Measurements from ENCODE around the gene TRIO. TPM values are rescaled to one million over a fixed set of nuclear protein-coding genes. Genes with fewer than 3 reads are reported as not detected.

Gene TRIO
- total RNA-seq, 4 donors from 2014 or later: 290 to 370 (median 346) TPM

DNA sequence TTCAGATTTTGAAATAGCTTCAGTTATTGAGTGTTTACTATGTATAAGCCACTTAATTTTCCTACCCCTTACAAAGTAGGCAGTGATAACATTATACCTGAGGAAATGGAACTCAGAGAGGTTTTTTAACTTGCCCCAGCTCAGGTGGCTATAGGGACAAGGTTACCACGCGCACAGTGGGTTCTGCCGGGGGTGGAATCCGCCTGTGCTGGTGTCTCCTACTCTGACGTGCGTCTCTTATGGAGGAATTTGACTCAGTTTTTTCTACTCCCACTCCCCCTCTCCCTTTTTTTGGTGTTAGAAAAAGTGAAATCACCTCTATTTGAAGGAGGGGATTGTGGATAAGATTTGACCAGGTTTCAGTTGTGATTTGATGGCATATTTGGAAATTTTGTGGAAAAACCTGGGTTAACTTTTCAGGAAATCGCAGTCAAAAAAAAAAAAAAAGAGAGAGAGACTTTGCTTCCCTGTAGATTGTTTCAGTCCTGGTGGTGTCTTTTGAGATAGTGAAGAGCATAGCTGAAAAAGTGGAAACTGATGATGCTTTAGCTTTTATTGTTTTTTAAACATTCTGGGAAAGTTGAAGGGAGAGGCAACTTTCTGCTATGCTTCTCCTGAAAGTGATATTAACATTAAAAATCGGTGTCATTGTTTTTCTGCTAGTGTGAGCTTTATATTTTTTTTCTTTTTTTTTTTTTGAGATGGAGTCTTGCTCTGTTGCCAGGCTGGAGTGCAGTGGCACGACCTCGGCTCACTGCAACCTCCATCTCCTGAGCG, 15.9 kb downstream of the TRIO start:
- no peak overlapping the region for H3K27ac ChIP-seq
- peaks cover 0 to 2% (median 0%) of the 10 kb centered on the region in 4 donors for H3K9me3 ChIP-seq
- H3K4me1 ChIP-seq: peaks cover 0 to 46% (median 24%) of the 10 kb centered on the region in 4 donors
- no peak overlapping the region for H3K4me3 ChIP-seq
- 91 to 93% methylated on average over 11 of the region's 11 CpGs for WGBS, 2 donors
- TF ChIP-seq POLR2A (IDR thresholded peaks at IDR 0.05): no peak
- TF ChIP-seq EP300 (IDR thresholded peaks at IDR 0.05): no peak
- TF ChIP-seq, protein P1, sequence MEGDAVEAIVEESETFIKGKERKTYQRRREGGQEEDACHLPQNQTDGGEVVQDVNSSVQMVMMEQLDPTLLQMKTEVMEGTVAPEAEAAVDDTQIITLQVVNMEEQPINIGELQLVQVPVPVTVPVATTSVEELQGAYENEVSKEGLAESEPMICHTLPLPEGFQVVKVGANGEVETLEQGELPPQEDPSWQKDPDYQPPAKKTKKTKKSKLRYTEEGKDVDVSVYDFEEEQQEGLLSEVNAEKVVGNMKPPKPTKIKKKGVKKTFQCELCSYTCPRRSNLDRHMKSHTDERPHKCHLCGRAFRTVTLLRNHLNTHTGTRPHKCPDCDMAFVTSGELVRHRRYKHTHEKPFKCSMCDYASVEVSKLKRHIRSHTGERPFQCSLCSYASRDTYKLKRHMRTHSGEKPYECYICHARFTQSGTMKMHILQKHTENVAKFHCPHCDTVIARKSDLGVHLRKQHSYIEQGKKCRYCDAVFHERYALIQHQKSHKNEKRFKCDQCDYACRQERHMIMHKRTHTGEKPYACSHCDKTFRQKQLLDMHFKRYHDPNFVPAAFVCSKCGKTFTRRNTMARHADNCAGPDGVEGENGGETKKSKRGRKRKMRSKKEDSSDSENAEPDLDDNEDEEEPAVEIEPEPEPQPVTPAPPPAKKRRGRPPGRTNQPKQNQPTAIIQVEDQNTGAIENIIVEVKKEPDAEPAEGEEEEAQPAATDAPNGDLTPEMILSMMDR (IDR thresholded peaks at IDR 0.05): no peak
- no peaks in the 10 kb centered on the region for H3K36me3 ChIP-seq
- H3K27me3 ChIP-seq: no peaks in the 10 kb centered on the region
- DNase-seq (ENCODE audit: low spot score in 2 of 2): no peak

DNA sequence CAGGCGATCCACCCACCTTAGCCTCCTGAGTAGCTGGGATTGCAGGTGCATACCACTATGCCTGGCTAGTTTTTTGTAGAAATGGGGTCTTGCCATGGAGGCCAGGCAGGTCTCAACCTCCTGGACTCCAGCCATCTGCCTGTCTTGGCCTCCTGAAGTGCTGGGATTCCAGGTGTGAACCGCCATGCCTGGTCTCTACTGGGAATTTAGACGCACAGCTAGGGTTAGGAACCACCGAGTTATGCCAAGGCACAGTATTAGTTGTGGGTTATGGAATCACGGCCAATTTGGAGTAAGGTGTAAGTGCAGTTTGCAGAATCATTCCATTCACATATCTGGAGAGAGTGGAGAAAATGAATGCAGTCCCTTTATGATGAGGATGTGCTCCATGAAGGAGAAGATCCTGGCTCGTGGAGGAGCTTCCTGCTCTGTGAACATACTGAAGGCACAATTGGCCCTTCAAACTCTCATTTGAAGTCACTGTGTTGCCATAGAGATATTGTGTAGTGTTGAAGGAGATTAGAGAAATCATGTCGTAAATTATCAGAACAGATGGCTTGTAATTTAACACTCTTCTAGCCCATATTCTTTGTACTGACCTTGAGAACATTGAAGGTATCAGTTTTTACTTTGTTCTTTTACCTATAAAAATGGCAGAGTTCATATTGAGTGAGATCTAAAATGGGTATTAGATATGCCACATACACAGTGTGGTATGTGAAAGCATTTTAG, 18.8 kb downstream of the TRIO start:
- no peaks in the 10 kb centered on the region for H3K27me3 ChIP-seq
- 82 to 84% methylated on average over 7 of the region's 7 CpGs for WGBS, 2 donors
- DNase-seq (ENCODE audit: low spot score in 2 of 2): no peak
- peaks cover 0 to 7% (median 0%) of the 10 kb centered on the region in 4 donors for H3K9me3 ChIP-seq
- no peak overlapping the region for H3K27ac ChIP-seq
- H3K36me3 ChIP-seq: no peaks in the 10 kb centered on the region
- TF ChIP-seq POLR2A (IDR thresholded peaks at IDR 0.05): no peak
- H3K4me3 ChIP-seq: no peak overlapping the region
- H3K4me1 ChIP-seq: peaks cover 0 to 40% (median 9%) of the 10 kb centered on the region in 4 donors

DNA sequence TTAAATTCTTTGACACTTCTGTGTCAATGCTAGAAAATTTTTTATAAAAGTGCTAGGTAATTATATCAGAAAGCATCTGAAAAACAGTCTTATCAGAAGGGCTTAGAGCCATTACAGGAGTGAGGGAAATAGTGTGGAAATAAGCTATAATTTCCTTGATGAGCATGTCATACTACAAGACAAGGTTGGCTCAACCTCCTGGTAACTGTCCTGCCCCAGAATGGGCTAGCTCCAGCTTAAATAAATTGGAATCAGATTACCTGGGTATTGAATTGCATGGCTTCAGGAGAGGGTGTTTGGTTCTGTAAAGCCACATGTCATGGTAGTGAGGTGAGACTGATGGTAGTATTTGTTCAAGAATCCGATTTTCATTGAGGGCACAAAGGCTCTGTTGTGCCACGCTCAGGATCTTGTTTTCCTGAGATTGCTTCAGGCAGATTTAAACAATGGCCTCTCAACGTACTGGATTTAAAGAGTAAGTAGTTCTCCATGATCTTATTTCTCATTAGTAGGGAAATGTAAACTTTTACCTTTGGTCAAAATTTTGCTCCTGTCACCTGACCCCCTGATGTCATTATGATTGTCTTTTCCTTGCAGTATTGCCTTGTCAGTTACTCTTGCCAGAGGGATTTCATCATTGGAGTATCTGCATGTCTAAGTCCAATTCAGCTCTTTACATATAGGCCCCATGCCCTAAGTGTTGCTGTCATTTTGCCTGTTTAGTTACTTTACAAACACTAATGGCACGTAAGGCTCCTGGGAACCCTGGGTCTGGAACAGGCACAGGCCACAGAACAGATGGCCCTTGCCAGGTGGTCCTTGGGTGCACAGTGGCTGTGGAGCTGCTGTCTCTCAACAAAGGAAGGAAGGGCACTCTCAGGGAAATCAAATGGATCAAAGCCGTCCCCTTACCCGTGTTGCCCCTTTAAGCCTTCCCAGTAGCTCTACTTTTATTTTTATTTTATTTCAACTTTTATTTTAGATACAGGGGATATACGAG, 21.3 kb downstream of the TRIO start:
- Histone ChIP-seq H3K9me3 (peaks cover 0 to 7% (median 0%) of the 10 kb centered on the region in 4 donors), H3K4me3 (no peak overlapping the region), H3K27me3 (no peaks in the 10 kb centered on the region), H3K36me3 (no peaks in the 10 kb centered on the region), H3K4me1 (peaks cover 0 to 48% (median 6%) of the 10 kb centered on the region in 4 donors), H3K27ac (no peak overlapping the region)
- no peak for DNase-seq (ENCODE audit: low spot score in 2 of 2)
- TF ChIP-seq, protein P1 (IDR thresholded peaks at IDR 0.05): no peak
- TF ChIP-seq POLR2A (IDR thresholded peaks at IDR 0.05): no peak
- TF ChIP-seq EP300 (IDR thresholded peaks at IDR 0.05): no peak
- 88 to 91% methylated on average over 7 of the region's 7 CpGs for WGBS, 2 donors

DNA sequence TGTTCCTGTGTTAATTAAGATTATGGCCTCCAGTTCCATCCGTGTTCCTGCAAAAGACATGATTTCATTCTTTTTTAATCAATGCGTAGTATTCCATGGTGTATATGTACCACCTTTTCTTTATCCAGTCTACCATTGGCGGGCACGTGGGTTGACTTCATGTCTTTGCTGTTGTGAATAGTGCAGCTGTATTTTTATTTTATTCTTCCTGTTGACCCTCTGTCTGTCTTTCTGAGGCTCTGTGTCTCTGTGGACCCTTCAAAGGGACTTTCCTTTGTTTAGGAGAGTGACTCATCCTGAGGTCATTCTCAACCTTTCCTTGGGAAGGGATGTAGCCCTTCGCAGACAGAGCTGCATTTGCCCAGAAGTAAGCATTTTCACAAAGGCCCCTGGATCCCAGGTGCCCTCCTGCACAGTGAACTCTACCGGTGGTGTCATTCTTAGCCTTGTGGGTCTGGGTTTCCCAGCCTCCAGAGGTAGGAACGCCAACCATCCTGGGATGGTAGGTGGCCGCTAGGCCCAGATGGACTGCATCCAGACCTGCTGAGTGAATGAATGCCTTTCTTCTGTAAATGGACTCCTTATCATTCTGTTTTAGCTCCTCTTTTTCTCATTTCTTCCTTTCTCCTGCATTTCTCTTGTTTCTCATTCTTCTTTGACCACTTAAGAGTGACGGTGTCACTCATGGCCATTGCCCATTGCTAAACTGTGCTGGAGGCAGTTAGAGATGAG, 22.4 kb downstream of the TRIO start:
- H3K9me3 ChIP-seq: peaks cover 0 to 7% (median 0%) of the 10 kb centered on the region in 4 donors
- 81 to 84% methylated on average over 9 of the region's 9 CpGs for WGBS, 2 donors
- H3K4me1 ChIP-seq: peaks cover 0 to 54% (median 6%) of the 10 kb centered on the region in 4 donors
- H3K4me3 ChIP-seq: no peak overlapping the region
- TF ChIP-seq POLR2A (IDR thresholded peaks at IDR 0.05): no peak
- TF ChIP-seq EP300 (IDR thresholded peaks at IDR 0.05): no peak
- TF ChIP-seq, protein P1 (IDR thresholded peaks at IDR 0.05): no peak
- no peaks in the 10 kb centered on the region for H3K36me3 ChIP-seq
- DNase-seq (ENCODE audit: low spot score in 2 of 2): no peak
- no peak overlapping the region for H3K27ac ChIP-seq
- H3K27me3 ChIP-seq: no peaks in the 10 kb centered on the region
